ENCODE data around the gene ARCN1.

- TF ChIP-seq CTCF (IDR thresholded peaks at IDR 0.05), result no peak
- no peak for TF ChIP-seq POLR2A (IDR thresholded peaks at IDR 0.05)
Observed at GRCh38 chr11:118628861-118629549, 56.8 kb downstream of the ARCN1 start.
